Glutamatergic neuron (in vitro differentiated cells): ENCODE measurements around the gene AASDH. TPM values are rescaled to one million over a fixed set of nuclear protein-coding genes. Genes with fewer than 3 reads are reported as not detected.

ENCODE experiments used
- DNase-seq: peaks from one replicate; pipeline ENCODE4 v3.0.0; 2022
- H3K27ac Mint-ChIP-seq: one replicate; pipeline ENCODE4 v1.8.0; 2020; ENCODE audit warnings: mild to moderate bottlenecking, mixed read lengths, inconsistent platforms; ENCODE audit not compliant: unreplicated experiment
- H3K27me3 Mint-ChIP-seq: one replicate; pipeline ENCODE4 v1.8.0; 2020; ENCODE audit warnings: mild to moderate bottlenecking, moderate library complexity, mixed read lengths, inconsistent platforms; ENCODE audit not compliant: unreplicated experiment
- H3K36me3 Mint-ChIP-seq: one replicate; pipeline ENCODE4 v1.8.0; 2020; ENCODE audit warnings: mild to moderate bottlenecking, mixed read lengths, inconsistent platforms; ENCODE audit not compliant: unreplicated experiment
- H3K4me1 Mint-ChIP-seq: one replicate; pipeline ENCODE4 v1.8.0; 2020; ENCODE audit warnings: mild to moderate bottlenecking, low read depth, mixed read lengths, inconsistent platforms; ENCODE audit not compliant: unreplicated experiment
- H3K4me3 Mint-ChIP-seq: one replicate; pipeline ENCODE4 v1.8.0; 2020; ENCODE audit warnings: mild to moderate bottlenecking, mixed read lengths, inconsistent platforms; ENCODE audit not compliant: unreplicated experiment
- H3K9me3 Mint-ChIP-seq: one replicate; pipeline ENCODE4 v1.8.0; 2020; ENCODE audit warnings: mild to moderate bottlenecking, moderate library complexity, mixed read lengths, inconsistent platforms; ENCODE audit not compliant: unreplicated experiment
- CTCF ChIP-seq: fragments of 200-600 bp; sonication (generic); IDR thresholded peaks from one replicate; pipeline ENCODE4 v1.5.0; 2021; ENCODE audit not compliant: partially characterized antibody, unreplicated experiment
- total RNA-seq: library from RNA; stranded (reverse); fragmentation: NEBNext Ultra II Directional; extraction: Animal tissue kit (Norgen Biotek cat#: 25700); gene quantifications from one replicate; pipeline ENCODE4 v1.2.1, GENCODE V29; 2021; ENCODE audit not compliant: unreplicated experiment

Gene AASDH
- total RNA-seq, 1 donor from 2014 or later, result 12.1 TPM

GRCh38 chr4:56360071-56360470 lies 27.2 kb downstream of the AASDH start:
- H3K36me3 Mint-ChIP-seq, result peaks cover 5% of the 10 kb centered on the region
- no peak for TF ChIP-seq CTCF
- DNase-seq, result no peak
- no peak overlapping the region for H3K4me3 Mint-ChIP-seq
- H3K9me3 Mint-ChIP-seq, result peaks cover 4% of the 10 kb centered on the region
- peaks cover 2% of the 10 kb centered on the region for H3K27me3 Mint-ChIP-seq
- H3K4me1 Mint-ChIP-seq, result no peaks in the 10 kb centered on the region
- no peak overlapping the region for H3K27ac Mint-ChIP-seq

GRCh38 chr4:56356650-56357049 lies 30.6 kb downstream of the AASDH start:
- no peaks in the 10 kb centered on the region for H3K4me1 Mint-ChIP-seq
- H3K27ac Mint-ChIP-seq, result no peak overlapping the region
- H3K4me3 Mint-ChIP-seq, result no peak overlapping the region
- no peak for DNase-seq
- no peaks in the 10 kb centered on the region for H3K36me3 Mint-ChIP-seq
- no peaks in the 10 kb centered on the region for H3K9me3 Mint-ChIP-seq
- H3K27me3 Mint-ChIP-seq, result no peaks in the 10 kb centered on the region
- no peak for TF ChIP-seq CTCF

GRCh38 chr4:56348576-56348975 lies 38.7 kb downstream of the AASDH start:
- TF ChIP-seq CTCF, result no peak
- Mint-ChIP-seq H3K27me3 (peaks cover 1% of the 10 kb centered on the region), H3K27ac (no peak overlapping the region), H3K4me1 (no peaks in the 10 kb centered on the region), H3K36me3 (peaks cover 6% of the 10 kb centered on the region), H3K9me3 (no peaks in the 10 kb centered on the region), H3K4me3 (no peak overlapping the region)
- no peak for DNase-seq

- TF ChIP-seq CTCF, result no peak
- Mint-ChIP-seq H3K27me3 (peaks cover 1% of the 10 kb centered on the region), H3K4me1 (no peaks in the 10 kb centered on the region), H3K9me3 (no peaks in the 10 kb centered on the region), H3K27ac (no peak overlapping the region), H3K4me3 (no peak overlapping the region), H3K36me3 (peaks cover 6% of the 10 kb centered on the region)
- no peak for DNase-seq
Observed at GRCh38 chr4:56345458-56345857, 41.8 kb downstream of the AASDH start.

- no peak for TF ChIP-seq CTCF
- no peak overlapping the region for H3K27ac Mint-ChIP-seq
- H3K27me3 Mint-ChIP-seq, result peaks cover 5% of the 10 kb centered on the region
- no peaks in the 10 kb centered on the region for H3K4me1 Mint-ChIP-seq
- H3K9me3 Mint-ChIP-seq, result peaks cover 5% of the 10 kb centered on the region
- H3K4me3 Mint-ChIP-seq, result no peak overlapping the region
- no peak for DNase-seq
- H3K36me3 Mint-ChIP-seq, result peaks cover 11% of the 10 kb centered on the region
Observed at GRCh38 chr4:56342746-56343145, 44.5 kb downstream of the AASDH start.
